ENCODE measurements around the gene ABHD17B.
"Not testable (repeated sequence)": the region's sequence is repeated elsewhere in the genome, so short reads cannot be mapped to it uniquely, and the experiment has no call there.

The ABHD17B gene

DNA sequence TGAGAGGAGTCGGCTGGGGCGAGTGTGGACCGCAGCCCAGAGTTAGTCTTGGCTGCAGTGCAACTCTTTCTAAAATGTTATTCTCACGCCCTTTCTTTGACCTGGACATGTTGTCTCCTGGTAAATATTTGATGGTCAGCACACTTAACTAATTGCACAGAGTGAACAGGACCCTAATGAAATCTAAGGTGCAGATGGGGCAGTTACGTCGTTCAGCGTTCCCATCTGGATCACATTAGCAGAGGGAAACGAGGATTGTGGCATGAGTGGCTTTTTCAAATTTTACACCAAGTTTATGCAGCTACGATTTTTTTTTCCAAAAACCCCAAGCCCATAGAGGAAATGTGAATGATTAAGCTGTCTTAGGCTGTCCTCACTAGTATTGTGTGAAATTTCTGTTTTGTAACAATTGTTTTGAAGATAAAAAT lies 929 bp upstream of the ABHD17B start:
- no peak for DNase-seq

DNA sequence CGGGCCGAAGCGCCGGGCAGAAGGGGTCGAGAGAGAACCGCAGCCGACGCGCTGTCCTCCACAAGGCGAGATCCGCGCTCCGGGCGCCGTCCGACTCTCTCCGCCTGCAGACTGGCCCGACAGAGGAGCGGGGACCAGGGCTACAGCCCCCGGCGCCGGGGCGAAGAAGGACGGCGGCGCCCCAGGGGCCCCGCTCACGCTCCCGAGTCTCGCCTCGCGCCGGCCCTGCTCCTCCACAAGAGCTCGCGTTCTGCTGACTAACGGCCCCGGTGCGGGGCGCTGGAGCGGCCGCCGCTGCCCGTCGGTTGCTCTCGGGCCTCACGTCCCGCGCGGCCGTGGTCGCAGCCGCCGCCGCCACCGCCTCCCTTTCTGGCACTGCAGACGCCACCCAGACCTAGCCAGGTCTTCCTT lies 338 bp downstream of the ABHD17B start:
- DNase-seq: no peak

DNA sequence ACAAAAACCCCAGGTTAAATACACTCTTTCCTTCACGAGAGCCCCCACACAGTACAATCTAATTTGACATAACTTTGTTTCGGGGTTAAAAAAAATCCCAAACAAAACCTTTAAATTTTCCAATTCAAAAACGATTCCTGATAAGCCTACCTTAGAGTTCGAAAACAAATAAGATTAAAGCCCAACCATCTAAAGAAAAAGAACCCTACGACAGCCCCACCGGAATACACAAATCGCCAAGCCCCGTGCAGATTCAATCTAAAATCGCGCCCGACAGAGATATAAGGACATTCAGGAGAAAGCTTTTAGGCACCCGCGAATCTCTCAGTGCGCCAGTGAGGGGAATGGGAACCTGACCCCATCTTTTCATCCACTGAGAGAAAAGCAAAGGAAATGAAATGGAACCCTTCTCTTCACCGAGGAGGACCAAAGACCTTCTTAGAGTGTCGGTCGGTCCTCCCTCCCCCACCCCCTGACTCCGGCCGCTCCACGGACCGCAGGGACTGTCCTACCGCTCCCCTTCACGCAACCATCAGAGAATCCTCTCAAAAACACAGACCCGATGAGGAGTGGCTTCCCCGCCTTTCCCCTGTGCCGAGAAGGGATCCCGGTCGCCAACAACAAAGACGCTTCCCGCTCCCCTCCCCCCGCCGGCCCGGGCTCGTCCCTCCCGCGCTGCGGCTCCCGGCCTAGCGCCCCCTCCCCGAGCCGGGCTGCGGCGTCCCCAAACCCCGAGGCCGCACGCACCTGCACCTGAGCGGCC lies 925 bp downstream of the ABHD17B start:
- peak; percentile 45 for DNase-seq

DNA sequence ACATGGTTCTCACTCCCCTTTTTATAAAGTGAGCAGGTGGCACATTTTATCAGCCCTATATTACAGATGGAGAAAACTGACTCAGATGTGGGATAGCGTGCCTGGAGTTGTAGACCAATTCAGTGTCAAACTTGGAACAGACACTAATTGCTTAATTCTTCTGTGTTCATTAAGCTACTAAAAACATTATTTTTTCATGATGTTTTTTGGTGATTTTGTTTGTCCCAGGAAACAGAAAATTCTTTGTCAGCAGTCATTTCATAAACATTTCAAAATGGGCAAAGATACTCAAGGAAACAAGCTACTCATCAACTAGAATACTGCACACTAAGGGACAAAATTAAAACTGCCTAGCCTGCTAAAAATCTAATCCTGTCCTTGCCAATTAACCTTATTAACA lies 2.2 kb downstream of the ABHD17B start:
- DNase-seq: no peak

DNA sequence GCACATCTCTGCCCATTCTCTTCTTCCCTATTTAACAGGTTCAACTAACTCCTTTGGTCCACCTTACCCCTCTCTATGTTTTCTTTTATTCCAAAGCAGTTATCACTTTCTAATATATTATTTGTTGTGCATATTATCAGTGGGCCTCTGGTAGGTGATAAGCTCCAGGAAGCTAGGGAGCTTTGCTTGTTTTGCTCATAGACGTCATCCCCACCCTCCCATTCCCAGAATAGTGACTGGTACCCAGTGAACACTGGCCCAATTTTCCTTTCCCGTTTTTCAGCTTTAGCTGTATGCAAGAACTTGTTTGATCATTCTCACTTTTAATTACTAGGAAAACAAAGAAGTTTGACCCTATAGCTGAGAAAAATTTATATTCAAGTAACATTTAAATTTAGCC lies 6.9 kb downstream of the ABHD17B start:
- DNase-seq: no peak

DNA sequence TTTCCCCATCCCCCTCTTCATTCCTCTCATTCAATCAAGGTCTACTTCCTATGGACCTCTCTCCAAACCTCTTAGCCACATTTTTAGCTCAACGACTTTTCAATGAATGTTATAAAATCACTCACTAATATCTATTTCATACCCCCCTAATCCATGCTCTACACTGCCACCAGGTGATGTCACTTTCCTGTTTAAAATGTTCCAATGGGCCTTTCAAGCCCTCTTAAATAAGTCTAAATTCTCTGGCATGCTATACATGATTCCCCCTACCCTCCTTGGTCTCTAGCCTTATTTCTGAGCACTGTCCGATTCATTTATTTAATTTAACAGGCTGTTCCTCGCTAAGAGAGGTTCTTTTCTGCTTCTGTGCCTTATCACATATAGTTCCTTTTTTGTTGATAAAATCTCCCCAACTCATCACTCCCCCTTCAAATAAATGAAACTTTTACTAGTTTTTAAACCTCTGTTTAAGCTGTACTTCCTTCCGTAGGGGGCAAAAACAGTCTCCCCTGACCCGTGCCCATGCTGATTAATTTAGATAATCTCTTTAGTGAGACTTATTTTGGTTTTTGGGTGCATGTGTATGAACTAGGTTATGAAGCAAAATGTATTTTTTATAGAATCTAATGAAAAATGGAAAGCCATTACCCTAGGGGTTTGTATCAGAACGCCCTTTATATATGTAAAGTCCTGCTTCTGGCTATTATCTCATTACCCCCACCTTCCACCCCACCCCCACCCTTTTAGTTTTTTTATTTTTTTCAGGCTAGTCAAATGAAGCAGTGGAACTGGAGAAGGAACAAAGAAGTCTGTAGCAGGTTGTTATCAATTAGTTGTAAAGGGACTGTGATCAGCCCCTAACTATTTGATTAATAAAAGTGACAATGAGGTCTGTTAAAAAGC lies 9.0 kb downstream of the ABHD17B start:
- DNase-seq: no peak

DNA sequence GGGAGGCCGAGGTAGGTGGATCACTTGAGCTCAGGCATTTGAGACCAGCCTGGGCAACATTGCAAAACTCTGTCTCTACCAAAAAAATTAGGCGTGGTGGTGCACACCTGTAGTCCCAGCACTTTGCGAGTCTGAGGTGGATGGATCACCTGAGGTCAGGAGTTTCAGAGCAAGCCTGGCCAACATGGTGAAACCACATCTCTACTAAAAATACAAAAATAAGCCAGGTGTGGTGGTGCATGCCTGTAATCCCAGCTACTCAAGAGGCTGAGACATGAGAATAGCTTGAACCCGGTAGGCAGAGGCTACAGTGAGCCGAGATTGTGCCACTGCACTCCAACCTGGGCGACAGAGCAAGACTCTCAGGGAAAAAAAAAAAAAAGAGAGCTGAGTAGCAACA lies 12.2 kb downstream of the ABHD17B start:
- DNase-seq: not testable (repeated sequence)

DNA sequence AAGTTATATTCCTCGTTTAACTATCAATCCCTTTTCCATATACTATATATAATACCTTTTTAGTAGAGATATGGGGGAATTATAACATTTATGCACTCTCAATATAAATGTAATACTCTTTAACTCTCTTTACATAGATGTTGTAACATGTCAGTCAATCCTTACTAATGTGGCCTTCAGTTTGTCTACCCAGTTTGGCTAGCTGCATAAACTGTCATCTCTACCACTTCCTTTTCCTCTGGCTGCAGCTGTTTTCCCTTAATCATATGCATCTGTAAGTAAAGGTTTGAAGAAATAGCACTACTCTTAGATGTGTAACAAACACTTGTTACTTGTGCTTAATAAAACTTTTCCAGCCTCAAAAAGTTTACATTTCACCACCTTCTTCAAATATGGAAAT lies 13.4 kb downstream of the ABHD17B start:
- DNase-seq: peak; percentile 44

DNA sequence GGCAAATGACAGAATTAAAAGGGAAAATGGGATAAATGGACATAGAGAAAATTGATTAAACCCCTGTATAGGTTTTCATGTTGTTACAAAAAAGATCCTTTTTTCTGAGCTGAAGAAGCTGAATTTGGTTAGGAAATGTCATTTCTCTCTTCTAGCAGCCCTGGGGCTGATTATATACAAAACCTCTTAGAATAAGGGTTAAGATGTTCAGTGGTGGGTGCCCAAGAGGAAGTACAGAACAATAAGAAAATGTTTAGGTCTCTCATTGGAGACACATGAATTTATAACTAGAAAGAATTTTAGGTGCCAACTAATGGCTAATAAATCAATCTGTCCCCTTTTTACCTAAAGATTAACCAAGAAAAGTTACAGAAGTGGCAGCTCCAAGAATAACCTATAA lies 14.2 kb downstream of the ABHD17B start:
- no peak for DNase-seq

DNA sequence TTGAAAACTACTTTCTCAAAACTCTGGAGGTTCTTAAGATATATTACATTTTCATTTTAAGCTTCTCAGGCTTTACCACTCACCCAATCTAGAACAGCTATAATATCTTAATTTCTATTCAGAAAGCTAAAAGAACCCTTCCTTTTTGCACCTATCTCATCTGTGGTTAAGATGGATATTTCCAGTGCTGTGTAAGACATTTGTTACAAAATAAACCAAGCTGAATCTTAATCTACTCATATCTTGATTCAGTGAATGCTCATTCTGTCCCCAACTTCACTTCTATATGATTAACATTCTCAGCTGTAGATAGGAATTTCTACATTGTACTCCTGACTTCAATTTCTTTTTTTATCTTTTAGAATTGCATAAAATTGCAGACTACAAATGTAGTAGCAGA lies 15.0 kb downstream of the ABHD17B start:
- no peak for DNase-seq

DNA sequence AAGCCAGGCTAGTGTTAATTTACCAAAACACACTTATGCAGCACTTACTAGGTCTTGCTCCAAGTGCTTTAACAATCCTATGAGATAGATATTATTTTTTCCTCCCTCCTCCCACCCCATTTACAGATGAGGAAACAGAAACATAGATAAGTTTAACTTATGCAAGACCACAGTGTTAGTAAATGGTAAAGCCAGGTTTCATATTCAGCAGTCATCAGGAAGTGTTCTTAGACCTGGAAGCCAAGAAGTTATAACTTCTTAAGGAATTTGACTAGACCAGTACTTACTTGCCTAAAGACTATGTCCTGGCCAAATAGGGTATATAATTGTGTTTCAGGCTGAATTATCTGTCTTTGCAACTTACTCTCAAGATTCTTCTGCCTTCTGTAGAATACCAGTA lies 15.9 kb downstream of the ABHD17B start:
- DNase-seq: no peak

DNA sequence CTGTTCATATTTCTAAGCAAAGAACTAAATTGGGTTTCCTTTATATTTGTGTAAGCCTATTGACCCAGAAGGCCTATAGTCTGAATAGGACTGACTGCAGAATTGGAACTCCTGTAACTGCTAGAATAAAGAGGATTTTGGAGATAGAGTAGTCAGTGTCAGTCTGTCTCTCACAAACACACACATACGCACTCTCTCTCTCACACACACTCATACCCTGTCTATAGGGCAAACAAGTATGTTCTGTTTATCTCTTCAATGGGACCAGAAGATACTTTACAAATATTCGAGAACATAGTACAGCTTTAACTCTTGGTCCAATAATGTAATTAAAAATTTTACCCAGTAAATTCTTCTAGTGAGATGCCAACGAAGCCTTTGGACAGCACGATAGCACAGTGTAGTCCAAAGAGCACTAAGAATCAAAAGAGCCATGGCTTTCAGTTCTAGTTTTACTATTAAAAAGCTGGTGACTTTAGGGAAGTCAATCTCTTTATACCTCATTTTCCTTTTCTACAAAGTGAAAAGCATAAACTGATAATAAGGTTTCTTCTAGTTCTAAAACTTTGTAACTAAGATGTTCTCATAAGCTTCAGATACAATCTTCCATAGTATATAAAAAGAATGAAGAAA lies 19.3 kb downstream of the ABHD17B start:
- no peak for DNase-seq

DNA sequence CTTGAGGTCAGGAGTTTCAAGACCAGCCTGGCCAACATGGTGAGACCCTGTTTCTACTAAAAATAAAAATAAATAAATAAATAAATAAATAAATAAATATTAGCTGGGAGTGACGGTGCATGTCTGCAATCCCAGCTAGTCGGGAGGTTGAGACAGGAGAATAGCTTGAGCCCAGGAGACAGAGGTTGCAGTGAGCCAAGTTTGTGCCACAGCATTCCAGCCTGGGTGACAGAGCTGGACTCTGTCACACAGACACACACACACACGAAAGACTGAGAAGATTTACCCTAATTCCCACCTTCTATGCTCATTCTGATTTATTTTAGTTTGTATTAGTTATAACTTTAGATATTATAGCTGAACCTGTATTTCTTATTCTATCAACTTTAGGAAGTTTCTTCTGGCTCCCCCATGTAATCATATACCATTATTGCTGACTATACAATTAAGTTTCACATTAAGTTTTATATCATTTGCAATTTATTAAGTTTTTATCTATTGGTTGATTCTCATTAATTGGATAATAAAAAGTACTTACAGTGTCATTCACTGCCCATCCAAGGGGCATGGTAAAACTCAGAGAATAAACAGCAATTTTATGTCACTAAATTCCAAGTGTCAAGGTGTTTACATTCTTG lies 20.8 kb downstream of the ABHD17B start:
- DNase-seq: no peak

DNA sequence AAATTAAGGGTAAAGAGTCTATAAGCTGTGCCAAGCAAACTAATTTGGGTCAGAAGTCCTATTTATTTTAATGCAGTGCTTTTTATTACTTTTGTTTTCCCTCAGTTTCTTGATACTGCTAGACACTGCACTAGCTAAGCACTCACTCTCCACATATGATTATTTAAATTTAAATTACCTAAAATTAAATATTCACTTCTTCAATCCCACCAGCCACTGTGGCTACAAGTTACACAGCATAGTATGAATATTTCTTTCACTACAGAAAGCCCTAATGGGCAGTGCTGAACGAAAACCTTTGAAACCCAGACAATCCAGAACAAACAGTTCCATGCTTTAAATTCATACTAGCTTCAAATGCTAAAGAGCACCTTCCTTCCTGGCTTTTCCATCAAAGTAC lies 23.6 kb downstream of the ABHD17B start:
- DNase-seq: no peak

DNA sequence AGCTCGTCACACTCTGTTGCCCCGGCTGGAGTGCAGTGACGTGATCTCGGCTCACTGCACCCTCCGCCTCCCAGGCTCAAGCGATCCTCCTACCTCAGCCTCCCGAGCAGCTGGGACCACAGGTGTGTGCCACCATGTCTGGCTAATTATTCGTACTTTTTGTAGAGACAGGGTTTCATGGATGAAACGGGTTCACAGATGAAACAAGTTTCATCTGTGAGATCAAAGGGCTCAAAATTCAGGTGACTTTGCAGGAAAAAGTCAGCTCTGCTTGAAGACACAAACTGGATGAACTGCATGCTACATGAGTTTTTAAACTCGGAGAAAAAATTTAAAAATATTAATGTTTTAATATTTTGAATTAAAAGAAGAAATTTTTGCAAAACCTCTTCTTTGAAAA lies 24.5 kb downstream of the ABHD17B start:
- DNase-seq: no peak

DNA sequence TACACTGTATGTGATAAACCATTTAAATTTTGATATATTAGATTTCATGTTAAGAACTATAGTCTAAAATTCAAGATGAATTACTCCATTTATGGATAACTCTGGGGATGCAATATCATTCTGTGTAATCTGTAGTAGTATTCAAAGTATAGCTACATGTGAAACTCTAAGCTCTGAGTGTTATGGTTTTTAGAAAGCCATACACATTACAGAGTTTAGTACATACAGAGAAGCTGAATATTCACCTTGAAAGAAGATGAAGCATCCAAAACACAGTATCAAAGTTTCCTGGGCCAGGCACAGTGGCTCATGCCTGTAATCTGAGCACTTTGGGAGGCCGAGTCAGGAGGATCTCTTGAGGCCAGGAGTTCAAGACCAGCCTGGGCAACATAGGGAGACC lies 25.0 kb downstream of the ABHD17B start:
- no peak for DNase-seq

DNA sequence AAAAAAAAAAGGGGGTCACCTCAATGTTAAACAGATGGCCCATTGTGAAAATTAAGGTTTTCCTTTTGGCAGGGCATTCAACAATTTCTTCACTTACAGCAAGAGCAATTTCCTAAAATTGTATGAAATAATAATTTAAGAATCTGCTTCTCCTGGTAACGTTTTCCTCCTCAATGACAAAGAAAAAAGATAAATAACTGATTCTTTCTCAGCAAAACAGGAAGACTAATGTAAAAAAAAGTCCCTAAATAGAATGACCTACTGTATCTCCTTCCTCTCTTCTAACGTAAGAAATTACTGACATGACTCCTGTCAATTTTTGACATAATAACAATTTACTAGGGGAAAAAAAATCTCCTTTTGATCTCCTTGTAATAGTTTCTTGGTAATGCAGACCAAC lies 25.5 kb downstream of the ABHD17B start:
- DNase-seq: no peak

DNA sequence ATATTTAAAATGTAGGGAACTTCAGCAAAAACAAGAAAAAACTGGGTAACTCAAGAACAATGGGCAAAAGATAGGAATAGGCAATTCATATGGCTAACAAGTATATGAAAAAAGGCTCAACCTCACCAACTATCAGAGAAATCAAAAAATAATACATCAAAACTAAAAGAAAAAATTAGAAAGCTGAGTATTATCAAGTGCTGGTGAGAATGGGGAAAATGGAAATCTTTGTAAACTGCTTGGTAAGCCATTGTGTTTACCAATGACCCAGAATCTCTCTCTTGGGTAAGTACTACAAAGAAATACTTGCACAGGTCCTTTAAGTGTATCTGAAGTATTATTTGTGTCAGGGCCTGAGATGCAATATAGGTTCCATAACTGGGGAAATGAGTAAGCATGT lies 27.0 kb downstream of the ABHD17B start:
- DNase-seq: no peak

DNA sequence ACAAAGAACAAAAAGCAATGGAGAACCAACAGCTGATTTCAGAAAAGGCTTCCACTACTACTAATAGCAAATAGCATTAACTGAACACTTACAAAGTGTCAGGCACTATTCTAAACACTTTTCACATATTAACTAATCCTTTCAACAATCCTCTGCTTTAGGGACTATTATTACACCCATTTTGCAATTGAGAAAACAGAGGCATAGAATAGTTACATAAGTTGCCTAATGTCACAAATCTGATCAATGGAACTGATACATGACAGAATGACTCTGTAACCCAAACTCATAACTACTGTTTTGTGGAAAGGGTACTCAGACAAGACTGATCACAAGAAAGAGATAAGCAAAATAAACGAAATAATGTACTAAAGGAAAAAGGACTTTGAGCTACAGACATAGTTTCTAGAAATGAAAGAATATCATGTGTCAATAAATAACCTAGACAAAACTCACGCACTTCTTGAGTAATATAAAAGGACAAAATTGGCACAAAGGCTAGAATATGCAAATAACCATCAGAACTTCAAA lies 31.3 kb downstream of the ABHD17B start:
- DNase-seq: no peak

DNA sequence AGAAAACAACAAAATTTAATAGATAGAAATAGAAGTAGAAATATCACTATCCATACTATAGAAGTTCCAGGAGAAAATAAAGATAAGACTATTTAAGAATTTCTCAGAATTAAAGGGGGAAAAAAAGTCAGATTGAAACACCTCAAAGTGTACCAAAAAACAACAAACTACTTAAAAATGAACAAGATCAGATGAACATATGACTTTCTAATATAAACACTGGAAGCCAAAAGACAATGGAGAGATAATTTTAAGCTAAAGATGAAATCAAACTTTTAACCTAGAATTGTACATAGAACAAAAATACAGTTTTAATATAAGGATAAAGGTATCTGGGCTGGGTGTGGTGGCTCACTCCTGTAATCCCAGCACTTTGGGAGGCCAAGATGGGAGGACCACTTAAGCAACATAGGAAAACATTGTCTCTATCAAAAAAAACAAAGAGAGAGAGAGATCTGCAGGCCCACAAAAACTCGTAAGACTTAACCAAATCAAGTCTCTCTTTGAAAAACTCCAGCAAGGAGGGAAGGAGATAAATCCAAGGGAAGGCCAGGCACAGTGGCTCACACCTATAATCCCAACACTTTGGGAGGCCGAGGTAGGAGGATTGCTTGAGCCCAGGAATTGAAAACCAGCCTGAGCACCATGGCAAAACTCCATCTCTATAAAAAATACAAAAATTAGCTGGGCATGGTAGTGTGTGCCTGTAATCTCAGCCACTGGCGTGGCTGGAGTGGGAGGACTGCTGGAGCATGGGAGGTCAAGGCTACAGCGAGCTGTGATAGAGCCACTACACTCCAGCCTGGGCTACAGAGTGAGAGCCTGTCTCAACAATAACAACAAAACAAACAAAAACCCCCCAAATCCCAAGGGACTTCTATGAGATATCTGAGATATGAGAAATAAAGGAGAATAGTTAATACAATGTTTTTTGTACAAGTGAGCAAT lies 32.4 kb downstream of the ABHD17B start:
- DNase-seq: no peak

DNA sequence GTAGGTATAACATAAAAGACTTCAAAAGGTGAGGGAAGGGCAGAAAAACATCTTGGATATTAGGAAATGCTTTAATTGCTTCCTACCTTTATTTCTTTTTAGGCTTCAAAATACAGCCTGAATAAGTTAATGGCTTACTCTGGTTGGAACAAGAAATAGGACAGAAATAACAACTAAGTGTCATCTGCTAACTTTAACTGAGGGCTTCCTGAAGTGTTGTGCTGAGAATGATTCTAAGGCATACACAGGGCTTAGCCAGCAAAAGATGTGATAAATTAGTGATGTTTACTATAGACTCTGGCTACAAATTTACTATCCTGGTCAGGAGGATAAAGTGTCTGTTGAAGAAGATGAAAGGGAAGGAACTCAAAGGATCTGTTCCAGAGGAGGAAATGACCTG lies 34.2 kb downstream of the ABHD17B start:
- DNase-seq: no peak

DNA sequence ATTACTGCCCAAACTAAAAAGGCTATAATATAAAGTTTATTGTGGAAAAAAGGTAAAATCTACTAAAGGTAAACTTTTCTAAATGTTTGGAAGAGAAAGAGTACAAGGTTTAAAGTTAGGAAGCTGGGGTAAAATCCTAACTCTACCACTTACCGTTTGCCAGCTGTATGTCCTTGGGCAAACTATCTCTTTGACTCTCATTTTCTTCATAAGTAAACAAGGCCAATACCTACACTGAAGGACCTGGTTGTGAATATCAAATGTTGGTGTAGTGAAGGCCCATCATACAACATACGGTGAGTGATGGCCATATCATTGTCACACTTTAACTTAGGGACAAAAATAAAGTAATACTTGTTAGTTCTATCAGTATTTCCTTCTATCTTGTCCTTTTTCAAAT lies 34.9 kb downstream of the ABHD17B start:
- DNase-seq: no peak

Data from hematopoietic multipotent progenitor cell treated with erythropoietin and hydrocortisone succinate and interleukin-3 and kit ligand, for 8 days (in vitro differentiated cells).